ENCODE measurements around the gene C12orf43.

The C12orf43 gene

DNA sequence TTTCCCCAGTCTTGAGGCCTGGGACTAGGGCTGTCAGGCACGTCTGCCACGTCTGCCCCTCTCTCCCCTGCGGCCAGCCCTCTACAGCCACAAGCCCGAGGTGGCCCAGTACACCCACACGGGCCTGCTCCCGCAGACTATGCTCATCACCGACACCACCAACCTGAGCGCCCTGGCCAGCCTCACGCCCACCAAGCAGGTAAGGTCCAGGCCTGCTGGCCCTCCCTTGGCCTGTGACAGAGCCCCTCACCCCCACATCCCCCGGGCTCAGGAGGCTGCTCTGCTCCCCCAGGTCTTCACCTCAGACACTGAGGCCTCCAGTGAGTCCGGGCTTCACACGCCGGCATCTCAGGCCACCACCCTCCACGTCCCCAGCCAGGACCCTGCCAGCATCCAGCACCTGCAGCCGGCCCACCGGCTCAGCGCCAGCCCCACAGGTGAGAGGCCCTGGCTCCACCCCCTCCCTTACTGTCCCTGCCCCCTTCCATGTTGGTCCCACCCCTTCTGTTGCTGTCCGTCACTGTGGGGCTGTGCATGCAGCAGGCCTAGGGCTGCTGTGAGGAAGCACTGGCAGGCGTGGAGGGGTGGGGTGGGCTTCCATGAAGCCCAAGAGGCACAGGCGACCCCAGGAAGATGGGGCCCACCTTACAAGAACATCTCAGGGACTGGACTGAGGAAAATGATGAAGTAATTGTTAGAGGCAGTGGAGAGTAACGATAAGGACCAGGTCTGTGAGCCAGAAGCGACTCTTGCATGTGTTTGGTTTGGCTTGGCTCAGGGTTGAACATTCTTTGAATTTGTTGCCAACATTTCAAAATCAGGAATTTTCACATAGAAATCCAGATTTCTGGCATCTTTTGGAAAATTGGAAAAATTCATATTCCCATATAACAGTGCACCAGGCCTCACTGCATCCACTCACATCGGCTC is 16.8 kb downstream of the C12orf43 start:
- no peak overlapping the region for H3K9ac ChIP-seq
- no peak overlapping the region for H3K4me2 ChIP-seq
- no peak for TF ChIP-seq Cebpa-rat (IDR thresholded peaks at IDR 0.05)

GRCh38 chr12:120998435-120998834 is 17.9 kb downstream of the C12orf43 start:
- Histone ChIP-seq H3K9ac (no peak overlapping the region), H3K27me3 (no peaks in the 10 kb centered on the region), H3K36me3 (peaks cover 28% of the 10 kb centered on the region), H3K9me3 (no peaks in the 10 kb centered on the region), H3K4me2 (peak overlapping the region; percentile 7; the same call in 1 of the 2 replicates), H3K4me3 (no peak overlapping the region), H4K20me1 (no peaks in the 10 kb centered on the region), H3K4me1 (peaks cover 35% of the 10 kb centered on the region), H3K27ac (no peak overlapping the region)
- no peak for TF ChIP-seq Cebpa-rat (IDR thresholded peaks at IDR 0.05)

More for the DNA sequence above, 16.8 kb downstream of the C12orf43 start:
- H3K4me3 ChIP-seq = no peak overlapping the region
- peaks cover 38% of the 10 kb centered on the region for H3K36me3 ChIP-seq
- no peaks in the 10 kb centered on the region for H4K20me1 ChIP-seq
- peaks cover 35% of the 10 kb centered on the region for H3K4me1 ChIP-seq
- H3K27me3 ChIP-seq = no peaks in the 10 kb centered on the region
- H3K9me3 ChIP-seq = no peaks in the 10 kb centered on the region
- no peak overlapping the region for H3K27ac ChIP-seq

DNA sequence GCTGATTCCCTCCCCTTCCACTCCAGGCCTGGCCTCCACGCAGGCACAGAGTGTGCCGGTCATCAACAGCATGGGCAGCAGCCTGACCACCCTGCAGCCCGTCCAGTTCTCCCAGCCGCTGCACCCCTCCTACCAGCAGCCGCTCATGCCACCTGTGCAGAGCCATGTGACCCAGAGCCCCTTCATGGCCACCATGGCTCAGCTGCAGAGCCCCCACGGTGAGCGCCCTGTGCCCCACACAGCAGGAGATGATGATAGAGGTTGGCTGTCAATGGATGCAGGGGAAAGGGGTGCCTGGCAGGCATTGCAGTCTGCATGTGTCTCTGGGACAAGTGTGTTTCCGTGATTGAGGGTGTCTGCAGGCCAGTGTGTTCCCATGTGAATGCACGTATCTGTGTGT is 18.8 kb downstream of the C12orf43 start:
- H3K4me1 ChIP-seq = peaks cover 35% of the 10 kb centered on the region
- peak overlapping the region; percentile 32; the same call in 1 of the 2 replicates for H3K4me2 ChIP-seq
- H3K9me3 ChIP-seq = no peaks in the 10 kb centered on the region
- H3K27me3 ChIP-seq = no peaks in the 10 kb centered on the region
- TF ChIP-seq Cebpa-rat (IDR thresholded peaks at IDR 0.05) = no peak
- peaks cover 18% of the 10 kb centered on the region for H3K36me3 ChIP-seq
- no peak overlapping the region for H3K4me3 ChIP-seq
- H4K20me1 ChIP-seq = no peaks in the 10 kb centered on the region
- no peak overlapping the region for H3K9ac ChIP-seq
- no peak overlapping the region for H3K27ac ChIP-seq

- no peak overlapping the region for H3K27ac ChIP-seq
- no peak overlapping the region for H3K9ac ChIP-seq
- H3K4me2 ChIP-seq = no peak overlapping the region
- TF ChIP-seq Cebpa-rat (IDR thresholded peaks at IDR 0.05) = no peak
- no peak overlapping the region for H3K4me3 ChIP-seq
- peaks cover 6% of the 10 kb centered on the region; the same call in 1 of the 2 replicates for H3K36me3 ChIP-seq
- peaks cover 28% of the 10 kb centered on the region for H3K4me1 ChIP-seq
- no peaks in the 10 kb centered on the region for H3K9me3 ChIP-seq
- H4K20me1 ChIP-seq = no peaks in the 10 kb centered on the region
- H3K27me3 ChIP-seq = no peaks in the 10 kb centered on the region
Measured at GRCh38 chr12:120996133-120996746, 20.0 kb downstream of the C12orf43 start.

- no peaks in the 10 kb centered on the region for H3K9me3 ChIP-seq
- no peak overlapping the region for H3K4me2 ChIP-seq
- H3K4me1 ChIP-seq = peaks cover 22% of the 10 kb centered on the region
- no peaks in the 10 kb centered on the region for H4K20me1 ChIP-seq
- H3K36me3 ChIP-seq = no peaks in the 10 kb centered on the region
- no peak overlapping the region for H3K9ac ChIP-seq
- H3K27ac ChIP-seq = no peak overlapping the region
- no peaks in the 10 kb centered on the region for H3K27me3 ChIP-seq
- H3K4me3 ChIP-seq = no peak overlapping the region
- no peak for TF ChIP-seq Cebpa-rat (IDR thresholded peaks at IDR 0.05)
Measured at GRCh38 chr12:120994589-120995337, 21.5 kb downstream of the C12orf43 start.

DNA sequence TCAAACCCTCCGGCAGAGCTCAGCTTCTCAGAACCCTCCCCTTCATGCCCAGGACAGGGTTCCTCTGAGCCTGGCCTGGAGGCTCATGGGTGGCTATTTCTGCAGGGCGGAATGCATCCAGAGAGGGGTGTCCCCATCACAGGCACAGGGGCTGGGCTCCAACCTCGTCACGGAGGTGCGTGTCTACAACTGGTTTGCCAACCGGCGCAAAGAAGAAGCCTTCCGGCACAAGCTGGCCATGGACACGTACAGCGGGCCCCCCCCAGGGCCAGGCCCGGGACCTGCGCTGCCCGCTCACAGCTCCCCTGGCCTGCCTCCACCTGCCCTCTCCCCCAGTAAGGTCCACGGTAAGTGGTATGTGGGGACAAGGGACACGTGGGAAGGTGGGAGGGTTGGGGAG is 22.2 kb downstream of the C12orf43 start:
- H3K27me3 ChIP-seq = no peaks in the 10 kb centered on the region
- H3K36me3 ChIP-seq = no peaks in the 10 kb centered on the region
- H4K20me1 ChIP-seq = no peaks in the 10 kb centered on the region
- H3K9ac ChIP-seq = no peak overlapping the region
- no peak overlapping the region for H3K4me2 ChIP-seq
- H3K4me1 ChIP-seq = peaks cover 22% of the 10 kb centered on the region
- no peak overlapping the region for H3K4me3 ChIP-seq
- no peaks in the 10 kb centered on the region for H3K9me3 ChIP-seq
- TF ChIP-seq Cebpa-rat (IDR thresholded peaks at IDR 0.05) = no peak
- no peak overlapping the region for H3K27ac ChIP-seq

DNA sequence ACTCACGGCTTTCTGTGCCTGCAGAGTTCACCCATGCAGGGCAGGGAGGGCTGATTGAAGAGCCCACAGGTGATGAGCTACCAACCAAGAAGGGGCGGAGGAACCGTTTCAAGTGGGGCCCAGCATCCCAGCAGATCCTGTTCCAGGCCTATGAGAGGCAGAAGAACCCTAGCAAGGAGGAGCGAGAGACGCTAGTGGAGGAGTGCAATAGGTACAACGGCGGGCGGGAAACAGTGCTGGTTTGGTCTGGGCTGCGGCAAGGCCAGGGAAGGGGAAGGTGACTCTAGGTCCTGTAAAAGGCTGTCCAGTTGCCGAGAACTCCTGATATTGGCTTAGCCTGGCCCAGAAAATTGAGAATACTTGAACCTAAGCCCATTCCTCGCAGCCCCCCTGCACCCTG is 22.8 kb downstream of the C12orf43 start:
- no peaks in the 10 kb centered on the region for H3K36me3 ChIP-seq
- TF ChIP-seq Cebpa-rat (IDR thresholded peaks at IDR 0.05) = no peak
- no peak overlapping the region for H3K4me3 ChIP-seq
- no peak overlapping the region for H3K27ac ChIP-seq
- H3K4me2 ChIP-seq = no peak overlapping the region
- H3K4me1 ChIP-seq = peaks cover 17% of the 10 kb centered on the region
- no peak overlapping the region for H3K9ac ChIP-seq
- no peaks in the 10 kb centered on the region for H3K27me3 ChIP-seq
- no peaks in the 10 kb centered on the region for H3K9me3 ChIP-seq
- H4K20me1 ChIP-seq = no peaks in the 10 kb centered on the region

GRCh38 chr12:120992989-120993388 is 23.3 kb downstream of the C12orf43 start:
- Histone ChIP-seq H3K36me3 (no peaks in the 10 kb centered on the region), H3K4me1 (peaks cover 12% of the 10 kb centered on the region)

GRCh38 chr12:120991965-120992364 is 24.3 kb downstream of the C12orf43 start:
- no peak overlapping the region for H3K4me2 ChIP-seq
- no peaks in the 10 kb centered on the region for H3K27me3 ChIP-seq
- no peak overlapping the region for H3K27ac ChIP-seq
- no peak for TF ChIP-seq Cebpa-rat (IDR thresholded peaks at IDR 0.05)
- no peaks in the 10 kb centered on the region for H3K36me3 ChIP-seq
- H4K20me1 ChIP-seq = no peaks in the 10 kb centered on the region
- H3K4me1 ChIP-seq = peaks cover 1% of the 10 kb centered on the region
- H3K9ac ChIP-seq = no peak overlapping the region
- H3K9me3 ChIP-seq = no peaks in the 10 kb centered on the region
- no peak overlapping the region for H3K4me3 ChIP-seq

More at GRCh38 chr12:120992989-120993388, 23.3 kb downstream of the C12orf43 start:
- Histone ChIP-seq H3K9me3 (no peaks in the 10 kb centered on the region), H4K20me1 (no peaks in the 10 kb centered on the region), H3K4me2 (no peak overlapping the region), H3K27ac (no peak overlapping the region), H3K9ac (no peak overlapping the region), H3K27me3 (no peaks in the 10 kb centered on the region), H3K4me3 (no peak overlapping the region)
- TF ChIP-seq Cebpa-rat (IDR thresholded peaks at IDR 0.05) = no peak
